HEK293 (cell line): ENCODE measurements around the gene MRPL36.

Source experiments
- ATF2 ChIP-seq: fragments of 450-650 bp; formaldehyde crosslinking; IDR thresholded peaks from 2 replicates; pipeline ENCODE4 v1.5.1; 2016; ENCODE audit warnings: missing biosample characterization, missing genetic modification characterization, low read depth
- CTCF ChIP-seq: fragments of 450-650 bp; formaldehyde crosslinking; IDR thresholded peaks from 2 replicates; pipeline ENCODE4 v1.5.1; 2016; ENCODE audit warnings: missing biosample characterization, missing genetic modification characterization
- PRDM2 ChIP-seq: fragments of 450-650 bp; formaldehyde crosslinking; IDR thresholded peaks from 2 replicates; pipeline ENCODE4 v1.5.1; 2016; ENCODE audit warnings: missing biosample characterization, missing genetic modification characterization, borderline replicate concordance
- REST ChIP-seq: fragments of 450-650 bp; formaldehyde crosslinking; IDR thresholded peaks from 2 replicates; pipeline ENCODE4 v1.5.1; 2016; ENCODE audit warnings: missing biosample characterization, missing genetic modification characterization
- ZFP69B ChIP-seq: fragments of 450-650 bp; formaldehyde crosslinking; IDR thresholded peaks from 2 replicates; pipeline ENCODE4 v1.5.1; 2016; ENCODE audit warnings: missing biosample characterization, missing genetic modification characterization
- ZNF114 ChIP-seq: fragments of 450-650 bp; formaldehyde crosslinking; IDR thresholded peaks from 2 replicates; pipeline ENCODE4 v1.5.0; 2017; ENCODE audit warnings: missing biosample characterization, missing genetic modification characterization
- ZNF138 ChIP-seq: fragments of 450-650 bp; formaldehyde crosslinking; IDR thresholded peaks from 2 replicates; pipeline ENCODE4 v1.5.1; 2016; ENCODE audit warnings: missing biosample characterization, missing genetic modification characterization, borderline replicate concordance
- ZNF280D ChIP-seq: fragments of 450-650 bp; formaldehyde crosslinking; IDR thresholded peaks from 2 replicates; pipeline ENCODE4 v1.5.1; 2016; ENCODE audit warnings: missing biosample characterization, missing genetic modification characterization
- ZNF416 ChIP-seq: fragments of 450-650 bp; formaldehyde crosslinking; IDR thresholded peaks from 2 replicates; pipeline ENCODE4 v1.5.1; 2016; ENCODE audit warnings: missing biosample characterization, missing genetic modification characterization
- ZNF785 ChIP-seq: fragments of 450-650 bp; formaldehyde crosslinking; IDR thresholded peaks from 2 replicates; pipeline ENCODE4 v1.5.1; 2016; ENCODE audit warnings: missing biosample characterization, missing genetic modification characterization

GRCh38 chr5:1827025-1827885 is 27.6 kb upstream of the MRPL36 start:
- TF ChIP-seq CTCF: no peak
- TF ChIP-seq ZNF138 (tag by site-specific recombination): no peak
- TF ChIP-seq ZNF785 (tag by site-specific recombination): no peak
- no peak for TF ChIP-seq ZFP69B
- no peak for TF ChIP-seq ZNF114
- TF ChIP-seq REST (tag by site-specific recombination): no peak
- TF ChIP-seq ZNF280D: no peak
- TF ChIP-seq PRDM2 (tag by site-specific recombination): no peak
- TF ChIP-seq ATF2: no peak
- no peak for TF ChIP-seq ZNF416 (tag by site-specific recombination)
